ENCODE measurements around the gene ENTREP3.

ENTREP3 gene

DNA sequence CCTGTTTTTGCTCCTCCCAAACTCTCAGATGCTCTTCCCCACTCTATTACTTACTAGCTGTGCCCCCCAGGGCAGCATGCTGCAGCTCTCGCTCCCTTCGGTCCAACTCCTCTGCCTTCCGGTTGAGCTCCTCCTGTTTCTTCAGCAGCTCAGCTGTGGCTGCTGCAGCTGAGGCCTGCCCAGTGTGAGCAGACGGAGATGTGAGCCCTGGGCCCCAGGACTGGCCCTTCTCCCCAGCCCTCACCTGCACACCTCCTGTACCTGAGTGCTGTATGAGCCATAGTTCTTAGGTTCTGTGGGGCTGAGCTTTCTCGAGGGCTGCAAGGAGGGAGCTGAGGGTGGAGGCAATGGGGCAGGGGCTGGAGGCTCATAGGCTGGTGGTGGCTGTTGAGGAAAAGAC, 5.0 kb upstream of the ENTREP3 start:
- no peak for TF ChIP-seq CTCF (IDR thresholded peaks at IDR 0.05; ENCODE audit: insufficient read depth, low read depth, low read length, missing control alignments)
- H3K4me3 ChIP-seq (ENCODE audit: low read length): no peak overlapping the region
- no peak for DNase-seq (ENCODE audit: low read depth)

- peak; percentile 38 for DNase-seq (ENCODE audit: low read depth)
- H3K4me3 ChIP-seq (ENCODE audit: low read length): no peak overlapping the region
- no peak for TF ChIP-seq CTCF (IDR thresholded peaks at IDR 0.05; ENCODE audit: insufficient read depth, low read depth, low read length, missing control alignments)
Measured at GRCh38 chr1:155256058-155256852, 972 bp upstream of the ENTREP3 start.

DNA sequence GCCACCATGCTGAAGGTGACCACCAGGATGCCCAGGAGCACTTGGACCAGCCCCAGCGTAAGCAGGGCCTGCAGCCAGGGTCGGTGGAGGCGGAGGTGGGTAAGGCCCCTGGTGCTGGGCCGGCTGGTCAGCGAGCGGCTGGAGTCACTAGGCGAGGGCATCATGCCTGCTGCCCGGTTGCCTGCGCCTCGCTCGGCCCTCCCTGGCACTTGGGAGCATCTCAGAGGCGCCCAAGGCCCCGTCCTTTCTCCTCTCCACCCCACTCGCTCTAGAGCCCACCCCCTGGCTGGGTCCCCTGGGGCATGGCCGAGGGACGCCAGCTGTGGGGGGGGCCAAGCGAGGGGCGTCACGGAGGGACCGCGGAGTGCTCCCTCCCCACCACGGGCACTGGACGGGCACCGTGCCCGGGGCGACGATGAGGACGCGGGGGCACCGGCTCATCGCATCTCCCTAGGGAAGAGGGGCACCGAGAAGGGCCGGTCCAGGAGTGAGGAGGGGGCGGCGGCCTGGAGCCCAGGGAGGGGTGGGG, 505 bp downstream of the ENTREP3 start:
- H3K4me3 ChIP-seq (ENCODE audit: low read length): peak overlapping the region; percentile 76
- no peak for TF ChIP-seq CTCF (IDR thresholded peaks at IDR 0.05; ENCODE audit: insufficient read depth, low read depth, low read length, missing control alignments)
- DNase-seq (ENCODE audit: low read depth): no peak

- no peak for TF ChIP-seq CTCF (IDR thresholded peaks at IDR 0.05; ENCODE audit: insufficient read depth, low read depth, low read length, missing control alignments)
- no peak for DNase-seq (ENCODE audit: low read depth)
- H3K4me3 ChIP-seq (ENCODE audit: low read length): peak overlapping the region; percentile 76
Measured at GRCh38 chr1:155254228-155254713, 1.0 kb downstream of the ENTREP3 start.

- DNase-seq (ENCODE audit: low read depth): peak; percentile 44
- no peak for TF ChIP-seq CTCF (IDR thresholded peaks at IDR 0.05; ENCODE audit: insufficient read depth, low read depth, low read length, missing control alignments)
- H3K4me3 ChIP-seq (ENCODE audit: low read length): peak overlapping the region; percentile 76
Measured at GRCh38 chr1:155253797-155254196, 1.5 kb downstream of the ENTREP3 start.

DNA sequence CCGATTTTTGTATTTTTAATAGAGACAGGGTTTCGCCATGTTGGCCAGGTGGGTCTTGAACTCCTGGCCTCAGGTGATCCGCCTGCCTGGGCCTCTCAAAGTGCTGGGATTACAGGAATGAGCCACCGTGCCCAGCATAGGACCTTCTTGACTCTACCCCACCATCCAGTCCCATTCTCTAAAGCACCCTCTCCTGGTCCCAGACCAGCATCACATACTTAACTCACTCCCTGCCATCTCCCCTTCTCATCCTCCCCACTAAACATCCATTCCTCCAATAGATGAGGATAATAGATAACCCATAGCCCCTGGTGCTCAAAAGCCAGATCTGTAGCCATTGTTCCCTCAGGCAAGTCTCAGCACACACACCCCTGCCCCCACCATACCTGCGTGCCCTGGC, 2.1 kb downstream of the ENTREP3 start:
- H3K4me3 ChIP-seq (ENCODE audit: low read length): peak overlapping the region; percentile 76
- no peak for DNase-seq (ENCODE audit: low read depth)
- TF ChIP-seq CTCF (IDR thresholded peaks at IDR 0.05; ENCODE audit: insufficient read depth, low read depth, low read length, missing control alignments): peak; percentile 15
